ENCODE data around the gene CLDN5.

CLDN5 gene

DNA sequence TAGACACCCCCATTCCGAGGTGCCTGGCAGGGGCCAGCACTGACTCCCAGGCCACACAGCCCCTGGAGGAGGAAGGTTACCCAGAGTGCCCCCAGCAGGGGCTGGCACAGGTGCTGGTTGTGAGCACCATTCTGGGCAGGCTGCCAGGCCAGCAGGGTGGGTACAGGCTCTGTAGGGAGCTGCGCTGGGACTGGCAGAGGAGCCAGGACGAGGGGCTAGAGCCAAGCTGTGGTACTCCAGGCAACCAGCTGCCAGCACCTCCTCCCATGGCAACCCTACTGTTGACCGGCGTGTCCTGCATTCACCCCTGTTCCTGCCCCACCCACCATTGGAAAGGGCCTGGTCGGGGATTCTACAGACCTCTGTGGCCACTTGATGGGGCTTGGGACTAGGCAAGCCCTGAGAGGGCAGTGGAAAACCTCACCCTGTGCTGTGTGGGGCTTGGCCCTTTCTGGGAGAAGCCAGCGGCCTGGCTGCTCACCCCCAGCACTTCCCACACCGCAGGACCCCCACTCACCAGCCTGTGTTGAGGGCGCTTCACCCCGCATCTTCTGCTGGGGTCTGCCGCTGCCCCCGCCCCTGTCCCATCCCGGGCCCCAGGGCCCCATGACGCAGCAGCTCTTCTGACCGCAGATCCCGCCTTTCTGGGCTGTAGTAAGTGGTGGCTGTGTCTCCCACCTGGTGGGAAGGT is 1.9 kb downstream of the CLDN5 start:
- no peak for DNase-seq (ENCODE audit: low read depth in 2 of 2)

DNA sequence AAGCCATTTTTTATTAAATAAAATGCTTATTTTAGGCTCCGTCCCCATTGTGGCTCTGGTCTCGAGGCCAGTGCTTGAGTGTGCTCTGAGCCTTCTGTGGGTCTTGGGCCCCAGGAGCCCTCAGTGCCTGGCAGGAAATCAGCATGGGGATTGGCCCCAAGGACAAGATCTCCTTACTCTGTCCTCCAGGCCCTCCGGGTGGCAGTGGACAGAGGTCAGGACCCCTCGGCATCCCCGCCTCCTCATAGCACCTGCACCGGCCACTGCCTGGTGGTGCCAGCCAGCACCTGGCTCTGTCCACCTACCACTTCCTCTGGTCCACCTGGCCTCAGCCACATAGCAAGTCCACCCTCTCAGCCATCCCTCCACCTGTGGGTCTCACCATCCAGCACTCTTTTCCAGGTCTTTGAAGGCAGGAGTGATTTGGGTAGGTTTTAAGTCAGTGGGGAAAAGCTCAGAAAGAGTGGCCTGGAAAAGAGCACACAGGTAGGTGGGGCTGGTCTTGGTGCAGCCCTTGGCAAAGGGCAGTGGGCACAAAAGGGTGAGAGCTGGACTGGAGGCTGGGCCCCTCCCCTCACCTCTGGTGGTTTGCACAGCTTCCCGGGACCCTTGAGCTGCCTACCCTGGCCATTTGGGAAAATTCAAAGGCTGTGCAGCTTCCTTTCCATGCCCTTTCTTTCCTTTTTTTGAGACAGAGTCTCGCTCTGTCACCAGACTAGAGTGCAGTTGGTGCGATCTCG is 3.5 kb downstream of the CLDN5 start:
- DNase-seq (ENCODE audit: low read depth in 2 of 2): no peak

DNA sequence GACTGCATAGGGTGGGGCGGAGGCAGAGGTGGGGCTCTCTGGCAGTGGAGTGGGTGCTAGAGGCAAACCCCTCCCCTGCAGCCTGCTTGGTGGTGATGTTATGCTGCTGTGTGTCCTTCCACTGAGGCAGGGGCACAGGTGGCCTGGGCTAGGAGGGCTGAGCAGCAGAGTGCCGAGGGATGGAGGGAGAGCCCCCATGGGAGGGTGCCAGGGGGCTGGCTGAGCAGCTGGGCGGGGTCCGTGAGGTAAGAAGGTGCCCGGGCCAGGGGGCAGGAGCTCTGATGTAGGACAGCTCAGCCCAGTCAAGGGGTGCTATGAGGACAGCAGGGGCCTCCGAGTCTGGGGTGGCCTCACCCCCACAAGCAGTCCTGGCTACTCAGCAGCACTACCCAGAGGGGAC is 4.2 kb downstream of the CLDN5 start:
- DNase-seq (ENCODE audit: low read depth in 2 of 2): no peak

DNA sequence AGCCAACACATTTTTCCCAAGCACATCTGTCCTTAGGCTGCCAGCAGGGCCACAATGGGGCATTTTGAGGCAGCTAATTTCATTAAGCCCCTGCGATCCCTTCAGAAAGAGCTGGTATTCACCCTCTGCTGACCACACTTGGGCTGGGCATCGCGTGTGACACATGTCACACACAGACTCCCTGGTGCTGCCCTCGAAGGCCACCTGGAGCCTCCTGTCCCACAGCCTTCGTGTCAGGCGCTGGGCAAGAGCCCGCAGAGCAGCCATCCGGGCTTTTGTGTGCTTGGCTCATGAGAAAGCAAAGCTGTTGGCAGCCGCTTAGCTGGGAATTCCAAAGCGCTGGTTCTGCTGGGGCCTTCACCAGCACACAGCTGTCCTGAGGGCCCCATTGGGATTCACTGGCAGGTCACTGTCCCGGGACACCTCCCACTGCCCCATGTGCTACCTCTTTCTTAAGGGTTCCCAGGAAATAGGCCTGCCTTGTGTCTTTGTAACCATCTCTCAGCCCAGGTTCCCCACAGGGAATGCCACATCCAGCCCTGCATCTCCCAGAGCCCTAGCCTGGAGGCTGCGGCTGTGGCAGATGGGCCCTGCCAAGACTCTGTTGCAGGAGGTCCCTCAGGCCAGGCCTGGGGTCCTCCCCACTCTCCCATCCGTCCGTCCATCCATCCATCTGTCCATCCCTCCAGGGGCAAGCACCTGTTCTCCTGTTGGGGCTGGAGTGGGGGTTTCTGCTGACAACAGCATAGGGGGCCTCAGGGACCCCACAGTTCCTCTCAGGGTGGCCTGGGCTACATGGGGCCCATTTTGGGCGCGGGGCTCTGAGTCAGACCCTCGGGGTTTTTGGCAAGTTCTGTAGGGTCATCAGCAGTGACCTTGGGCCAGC is 4.9 kb downstream of the CLDN5 start:
- DNase-seq (ENCODE audit: low read depth in 2 of 2): no peak

DNA sequence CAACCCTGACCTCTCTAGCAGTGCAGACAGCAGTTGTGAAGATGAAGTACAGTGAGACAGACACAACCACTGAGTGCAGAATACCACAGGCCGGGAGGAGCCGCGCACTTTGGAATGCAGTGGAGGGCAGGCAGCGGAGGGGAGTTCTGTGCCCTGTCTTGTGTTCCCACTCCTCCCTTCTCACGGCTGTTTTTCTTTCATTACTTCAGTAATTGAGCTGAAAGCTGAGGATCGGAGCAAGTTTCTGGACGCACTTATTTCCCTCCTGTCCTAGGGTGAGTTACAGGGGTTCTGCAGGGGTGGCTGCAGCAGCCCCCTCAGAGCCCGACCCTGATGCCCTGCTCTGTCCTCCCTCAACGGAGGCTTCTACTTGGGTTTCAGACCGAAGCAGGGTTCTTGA is 5.6 kb downstream of the CLDN5 start:
- DNase-seq (ENCODE audit: low read depth in 2 of 2): no peak

DNA sequence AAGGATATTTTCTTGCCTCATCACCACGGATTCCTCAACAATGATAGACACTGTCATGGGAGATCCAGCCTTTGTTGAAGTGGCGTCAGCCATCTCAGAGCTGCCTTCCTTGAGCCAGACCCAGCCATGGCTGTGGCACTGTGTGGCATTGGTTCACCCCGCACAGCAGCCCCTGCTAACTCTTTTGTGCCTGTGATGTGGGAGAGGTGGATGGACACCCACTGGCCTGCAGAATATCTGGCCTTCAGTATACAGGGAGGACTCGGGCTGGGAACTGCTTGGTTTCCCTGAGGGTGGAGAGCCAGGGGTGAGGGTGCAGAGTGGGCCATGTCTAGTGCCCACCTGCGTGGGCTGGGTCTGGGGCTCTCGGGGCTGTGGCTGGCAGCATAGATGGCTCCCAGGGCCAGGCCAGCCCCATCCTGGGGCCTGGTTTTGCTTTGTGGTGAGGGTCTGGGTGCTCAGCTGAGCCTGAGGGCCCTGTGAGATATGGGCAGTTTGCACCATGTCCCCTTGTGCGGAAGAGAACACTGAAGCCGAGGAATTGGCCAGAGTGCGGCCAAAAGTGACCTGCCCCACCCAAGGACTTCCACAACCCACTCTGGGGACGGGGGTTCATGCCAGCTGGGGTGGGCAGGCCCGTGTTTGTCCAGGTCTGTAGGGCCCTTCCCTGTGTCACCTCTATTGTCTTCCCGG is 6.1 kb downstream of the CLDN5 start:
- no peak for DNase-seq (ENCODE audit: low read depth in 2 of 2)

DNA sequence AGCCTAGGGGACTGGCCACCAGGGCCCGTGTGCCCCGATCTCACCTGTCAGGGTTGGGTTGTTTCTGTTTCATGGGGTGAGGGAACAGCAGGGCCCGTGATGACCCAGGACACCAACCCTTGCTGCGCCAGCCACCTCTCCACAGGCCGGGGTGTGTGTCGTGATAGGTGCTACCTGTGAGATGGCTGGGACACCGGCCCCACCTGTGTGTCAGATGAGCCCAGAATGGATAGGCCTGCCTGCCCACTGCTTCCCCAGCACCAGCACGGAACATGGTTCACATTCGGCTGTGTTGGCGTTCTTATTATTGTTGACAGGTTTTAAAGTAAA is 7.1 kb downstream of the CLDN5 start:
- DNase-seq (ENCODE audit: low read depth in 2 of 2): no peak

DNA sequence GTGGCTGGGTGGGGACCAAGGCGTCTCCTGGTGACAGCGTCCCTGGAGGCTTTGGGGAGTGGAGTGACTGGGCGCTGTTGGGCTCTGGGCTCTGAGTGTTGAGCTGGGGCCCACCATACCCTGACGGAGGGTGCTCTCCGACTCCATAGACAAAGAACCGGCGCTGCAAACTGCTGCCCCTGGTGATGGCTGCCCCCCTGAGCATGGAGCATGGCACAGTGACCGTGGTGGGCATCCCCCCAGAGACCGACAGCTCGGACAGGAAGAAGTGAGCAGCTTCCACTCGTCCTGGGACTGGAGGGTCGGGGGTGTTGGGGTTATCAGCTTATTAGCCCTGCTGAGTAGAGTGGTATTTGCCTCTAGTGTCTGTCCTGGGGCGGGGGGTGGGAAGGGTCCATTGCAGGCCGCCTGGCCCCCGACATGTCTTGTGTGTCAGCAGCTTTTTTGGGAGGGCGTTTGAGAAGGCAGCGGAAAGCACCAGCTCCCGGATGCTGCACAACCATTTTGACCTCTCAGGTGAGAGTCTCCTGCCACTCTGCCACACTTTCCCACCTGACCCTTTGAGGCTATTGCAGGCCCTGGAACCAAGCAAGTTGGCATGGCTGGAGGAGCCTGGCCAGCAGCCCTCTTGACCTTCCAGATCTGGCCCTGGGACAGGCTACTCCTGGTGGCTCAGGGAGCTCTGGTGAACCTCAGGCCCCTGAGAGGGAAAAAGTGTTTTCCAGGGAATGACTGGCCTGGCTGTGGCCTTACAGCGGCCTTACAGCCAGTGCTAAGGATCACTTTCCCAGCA is 7.6 kb downstream of the CLDN5 start:
- DNase-seq (ENCODE audit: low read depth in 2 of 2): no peak

DNA sequence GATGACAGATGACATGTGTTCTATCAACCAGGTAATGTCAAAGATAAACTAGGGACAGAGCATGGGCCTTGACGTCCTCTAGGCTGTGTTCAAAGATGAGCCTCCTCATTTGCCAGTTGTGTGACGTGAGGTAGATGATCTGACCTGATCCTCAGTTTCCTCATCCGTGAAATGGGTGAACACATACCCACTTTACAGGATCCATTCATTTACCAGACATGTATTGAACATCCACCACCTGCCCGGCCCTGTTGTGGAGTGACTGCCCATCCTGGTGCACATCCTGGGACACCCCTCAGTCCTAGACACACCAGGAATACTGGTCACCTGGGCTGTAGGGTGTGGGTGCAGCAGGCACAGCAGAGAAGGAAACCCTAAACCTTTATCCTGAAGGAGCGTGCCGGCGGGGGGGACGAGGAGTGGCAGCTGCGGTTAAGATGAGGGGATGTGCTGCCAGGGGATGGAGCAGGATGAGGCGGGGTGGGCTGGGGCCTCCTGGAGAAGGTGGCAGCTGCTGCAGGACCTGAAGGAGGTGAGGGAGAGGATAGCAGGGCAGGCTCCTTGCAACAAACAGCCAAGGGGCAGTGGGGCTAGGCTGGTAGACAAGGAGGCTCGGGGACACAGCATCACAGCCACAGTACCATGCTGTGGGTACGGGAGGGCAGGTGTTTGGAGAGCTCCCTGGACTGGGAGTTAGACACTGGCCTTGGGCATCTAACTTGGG is 8.4 kb downstream of the CLDN5 start:
- DNase-seq (ENCODE audit: low read depth in 2 of 2): no peak

DNA sequence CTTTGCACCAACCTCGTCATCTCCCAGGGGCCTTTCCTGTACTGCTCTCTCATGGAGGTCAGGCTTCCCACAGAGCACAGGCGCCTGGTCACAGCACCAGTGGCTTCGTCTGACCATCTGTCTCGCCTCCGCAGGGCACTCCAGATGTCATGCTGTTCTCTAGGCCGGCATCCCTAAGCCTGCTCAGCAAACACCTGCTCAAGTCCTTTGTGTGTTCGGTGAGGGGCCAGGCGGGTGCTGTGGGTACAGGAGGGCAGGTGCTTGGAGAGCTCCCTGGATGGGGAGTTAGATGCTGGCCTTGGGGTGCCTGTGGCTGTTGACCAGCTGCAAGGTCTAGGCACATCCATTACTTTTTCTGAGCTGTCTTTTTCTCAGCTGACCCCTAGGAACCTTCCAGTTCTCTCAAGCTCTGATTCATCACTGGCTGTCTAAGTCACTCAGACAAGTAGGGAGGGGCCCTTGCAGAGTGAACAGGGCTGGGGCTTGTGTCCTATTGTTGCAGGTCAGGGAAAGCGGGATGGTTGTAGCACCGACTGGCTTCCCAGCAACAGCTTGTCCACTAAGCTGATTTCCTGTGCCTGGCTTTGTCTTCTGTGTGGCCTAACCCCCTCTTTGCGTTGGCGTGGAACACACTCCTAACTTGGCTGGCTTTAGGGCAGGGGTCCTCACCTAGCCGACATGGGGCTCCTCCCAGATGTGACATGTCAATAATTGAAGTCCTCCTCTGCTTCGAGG is 9.2 kb downstream of the CLDN5 start:
- no peak for DNase-seq (ENCODE audit: low read depth in 2 of 2)

DNA sequence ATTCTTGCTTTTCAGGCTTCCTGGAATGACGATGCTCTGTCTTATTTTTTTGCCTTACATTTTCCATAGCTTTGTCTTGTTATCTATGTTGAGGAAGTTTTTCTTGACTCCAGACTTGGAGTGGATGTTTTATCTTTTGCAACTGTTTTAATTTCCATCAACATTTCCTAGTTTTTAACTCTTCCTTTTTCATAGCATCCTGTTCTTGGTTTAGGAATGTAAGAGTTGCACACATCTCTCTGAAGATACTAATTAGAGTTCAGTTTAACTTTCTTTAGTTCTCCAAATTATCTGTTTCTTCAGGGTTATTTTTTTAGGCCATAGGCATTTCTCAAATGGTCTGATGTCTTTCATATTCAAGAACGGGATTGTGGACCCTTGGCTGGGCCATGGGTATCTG is 10.4 kb downstream of the CLDN5 start:
- DNase-seq (ENCODE audit: low read depth in 2 of 2): no peak

DNA sequence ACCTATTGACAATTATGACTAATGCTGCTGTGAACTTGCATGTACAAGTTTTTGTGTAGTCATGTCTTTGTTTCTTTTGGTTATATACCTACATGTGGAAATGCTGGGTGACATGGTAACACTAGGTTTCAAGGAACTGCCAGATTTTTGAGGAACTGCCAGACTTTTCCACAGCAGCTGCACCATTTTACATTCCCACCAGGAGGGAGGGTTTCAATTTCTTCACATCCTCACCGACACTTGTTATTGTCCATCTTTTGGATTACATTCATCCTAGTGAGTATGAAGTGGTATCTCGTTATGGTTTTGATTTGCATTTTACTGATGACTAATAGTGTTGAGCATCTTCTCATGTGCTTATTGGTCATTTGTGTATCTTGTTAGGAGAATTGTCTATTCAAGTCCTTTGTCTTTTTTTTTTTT is 13.3 kb downstream of the CLDN5 start:
- DNase-seq (ENCODE audit: low read depth in 2 of 2): no peak

DNA sequence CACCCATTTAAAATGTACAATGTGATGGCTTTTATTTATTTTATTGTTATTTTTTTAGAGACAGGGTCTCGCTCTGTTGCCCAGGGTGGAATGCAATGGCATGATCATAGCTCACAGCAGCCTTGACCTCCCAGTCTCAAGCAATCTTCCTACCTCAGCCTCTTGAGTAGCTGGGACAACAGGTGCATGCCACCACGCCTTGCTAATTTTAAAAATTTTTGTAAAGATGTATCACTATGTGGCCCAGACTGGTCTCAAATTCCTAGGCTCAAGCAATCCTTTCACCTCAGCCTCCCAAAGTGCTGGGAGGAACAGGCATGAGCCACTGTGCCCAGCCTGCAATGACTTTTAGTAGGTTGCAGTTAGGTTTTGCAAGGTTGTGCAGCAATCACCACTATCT is 14.3 kb downstream of the CLDN5 start:
- DNase-seq (ENCODE audit: low read depth in 2 of 2): no peak

DNA sequence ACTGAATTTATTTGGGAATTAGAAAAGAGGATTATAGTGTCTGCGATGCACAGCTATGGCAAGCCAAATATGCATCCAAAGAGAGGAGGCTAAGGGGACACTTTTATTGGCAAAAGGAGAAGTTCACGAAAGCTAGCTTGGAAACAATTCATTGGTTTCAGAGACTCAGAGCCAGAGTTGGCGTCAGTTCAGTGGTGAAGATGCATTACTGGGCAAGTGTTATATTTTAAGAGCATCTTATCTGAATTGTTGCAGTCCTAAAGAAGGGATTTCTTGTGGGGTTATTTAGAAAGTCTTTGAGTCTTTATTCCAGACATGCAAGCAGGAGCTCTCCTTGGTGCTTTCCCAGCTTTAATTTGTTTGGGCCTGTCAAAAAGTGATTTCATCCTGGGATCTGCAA is 15.0 kb downstream of the CLDN5 start:
- DNase-seq (ENCODE audit: low read depth in 2 of 2): no peak

DNA sequence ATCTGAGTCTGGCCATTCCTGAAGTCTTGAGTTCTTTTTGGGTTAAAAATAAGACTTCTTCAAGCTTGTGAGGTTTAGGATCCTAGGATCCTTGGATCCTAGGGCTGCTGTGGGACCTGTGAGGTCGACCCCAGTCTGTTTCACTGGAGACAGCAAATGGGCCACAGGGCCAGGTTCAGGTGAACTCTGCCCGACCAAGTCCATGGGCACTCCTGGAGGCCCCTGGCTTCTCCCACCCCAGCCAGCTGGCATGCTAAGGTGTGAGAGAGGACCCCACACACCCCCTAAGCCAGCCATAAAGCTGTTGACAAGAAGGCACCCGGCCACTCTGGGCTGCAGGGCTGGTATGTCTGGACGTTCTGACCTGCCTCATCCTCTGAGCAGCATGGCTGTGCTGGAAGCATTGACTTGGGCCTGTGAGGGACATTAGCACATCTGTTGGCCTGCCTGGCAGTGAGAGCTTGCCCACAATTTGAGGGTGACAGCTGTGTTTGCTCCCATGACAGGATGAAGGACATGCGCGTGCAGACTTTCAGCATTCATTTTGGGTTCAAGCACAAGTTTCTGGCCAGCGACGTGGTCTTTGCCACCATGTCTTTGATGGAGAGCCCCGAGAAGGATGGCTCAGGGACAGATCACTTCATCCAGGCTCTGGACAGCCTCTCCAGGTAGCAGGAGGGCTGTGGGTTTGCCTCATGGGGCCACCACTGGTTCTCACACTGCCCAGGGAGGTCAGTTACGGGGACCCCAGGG is 16.0 kb downstream of the CLDN5 start:
- DNase-seq (ENCODE audit: low read depth in 2 of 2): no peak

DNA sequence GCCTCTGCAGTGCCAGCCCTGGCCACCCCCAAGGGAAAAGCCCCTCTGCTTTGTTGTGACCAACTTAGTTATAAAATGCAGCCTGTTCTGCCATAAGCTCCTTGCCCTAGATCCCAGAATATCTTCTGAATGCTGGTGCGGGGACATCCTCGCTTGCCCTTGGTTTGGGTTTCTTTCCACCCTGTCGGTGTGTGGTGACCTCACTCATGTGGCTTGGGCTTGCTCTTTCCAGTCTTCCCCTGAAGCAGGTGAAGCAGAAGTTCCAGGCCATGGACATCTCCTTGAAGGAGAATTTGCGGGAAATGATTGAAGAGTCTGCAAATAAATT is 16.7 kb downstream of the CLDN5 start:
- no peak for DNase-seq (ENCODE audit: low read depth in 2 of 2)

DNA sequence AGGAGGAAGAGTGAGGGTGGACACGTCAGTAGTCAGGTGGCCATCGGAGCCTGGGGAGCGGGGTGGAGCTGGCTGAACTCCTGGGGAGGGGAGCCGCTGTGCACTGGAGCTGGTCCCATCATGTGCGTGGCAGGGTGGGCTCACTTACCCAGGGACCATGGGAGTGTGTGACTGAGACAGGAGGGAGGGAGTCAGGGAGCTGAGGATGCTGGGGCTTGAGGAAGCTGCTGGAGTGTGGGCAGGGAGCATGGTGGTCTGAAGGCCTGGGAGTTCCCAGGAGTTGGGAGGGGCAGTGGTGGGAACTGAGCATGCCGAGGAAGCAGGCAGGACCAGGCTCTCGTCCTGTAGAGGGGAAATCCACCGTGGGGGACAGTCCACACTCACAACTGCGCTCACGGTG is 18.0 kb downstream of the CLDN5 start:
- DNase-seq (ENCODE audit: low read depth in 2 of 2): no peak

DNA sequence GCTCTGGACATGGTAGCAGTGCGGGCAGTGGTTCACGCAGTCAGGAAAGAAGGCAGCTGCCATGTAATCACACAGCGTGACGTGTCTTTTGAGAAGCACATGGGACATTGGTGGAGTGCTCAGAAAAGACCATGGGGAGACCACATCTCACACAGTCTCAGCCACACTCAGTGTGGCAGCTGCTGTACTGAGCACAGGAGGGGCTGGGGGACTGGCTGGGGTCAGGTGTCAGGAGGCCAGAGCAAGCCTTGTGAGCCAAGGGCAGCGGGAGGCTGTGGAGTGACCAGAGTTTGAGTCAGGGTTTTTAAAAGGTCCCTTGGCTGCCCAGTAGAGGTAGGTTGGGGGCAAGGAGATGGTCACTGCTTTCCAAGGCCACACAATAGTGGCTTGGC is 18.5 kb downstream of the CLDN5 start:
- no peak for DNase-seq (ENCODE audit: low read depth in 2 of 2)
